HepG2 (cell line): ENCODE data around the gene HADHA. TPM values are rescaled to one million over a fixed set of nuclear protein-coding genes. Genes with fewer than 3 reads are reported as not detected.

Experiments
- ARID5B ChIP-seq: IDR thresholded peaks from 2 replicates; pipeline ENCODE4 v1.4.0; 2020; ENCODE audit warnings: mild to moderate bottlenecking, missing genetic modification reagents
- ATF7-NPFF ChIP-seq: sonication (generic); formaldehyde crosslinking; IDR thresholded peaks from 2 replicates; pipeline ENCODE4 v1.8.1; 2023; ENCODE audit warnings: mild to moderate bottlenecking, low read depth, missing genetic modification reagents, moderate library complexity
- CBX5 ChIP-seq: sonication (generic); formaldehyde crosslinking; IDR thresholded peaks from 2 replicates; pipeline ENCODE4 v1.4.0; 2020; ENCODE audit warnings: missing genetic modification reagents, borderline replicate concordance
- CCDC6 ChIP-seq: sonication (generic); formaldehyde crosslinking; IDR thresholded peaks from 2 replicates; pipeline ENCODE4 v1.8.1; 2022; ENCODE audit warnings: mild to moderate bottlenecking, missing genetic modification reagents, moderate library complexity
- GTF3A ChIP-seq: sonication (generic); formaldehyde crosslinking; conservative IDR thresholded peaks from 2 replicates; pipeline ENCODE4 v1.4.0; 2020; ENCODE audit warnings: mild to moderate bottlenecking, missing genetic modification reagents
- HNF4A ChIP-seq: sonication (generic); formaldehyde crosslinking; IDR thresholded peaks from 2 replicates; pipeline ENCODE4 v1.4.0; 2020; ENCODE audit warnings: missing genetic modification reagents
- NAIF1 ChIP-seq: sonication (generic); formaldehyde crosslinking; IDR thresholded peaks from 2 replicates; pipeline ENCODE4 v1.5.0; 2020; ENCODE audit warnings: mild to moderate bottlenecking, missing genetic modification reagents, borderline replicate concordance
- ZBED4 ChIP-seq: sonication (generic); formaldehyde crosslinking; IDR thresholded peaks from 2 replicates; pipeline ENCODE4 v1.4.0; 2020; ENCODE audit warnings: missing genetic modification reagents, borderline replicate concordance
- ZBTB26 ChIP-seq: IDR thresholded peaks from 2 replicates; pipeline ENCODE4 v1.6.1; 2016; ENCODE audit warnings: missing compliant biosample characterization, missing genetic modification reagents, borderline replicate concordance
- ZNF281 ChIP-seq: sonication (generic); formaldehyde crosslinking; IDR thresholded peaks from 2 replicates; pipeline ENCODE4 v1.4.0; 2020; ENCODE audit warnings: missing genetic modification reagents, borderline replicate concordance
- ZNF652 ChIP-seq: IDR thresholded peaks from 2 replicates; pipeline ENCODE4 v1.6.1; 2016; ENCODE audit warnings: low read depth, borderline replicate concordance
- ZNF704 ChIP-seq: sonication (generic); formaldehyde crosslinking; IDR thresholded peaks from 2 replicates; pipeline ENCODE4 v1.8.1; 2023; ENCODE audit warnings: mild to moderate bottlenecking, inconsistent platforms, moderate library complexity, missing genetic modification reagents, borderline replicate concordance
- polyA plus RNA-seq, 8 experiments: library from polyadenylated mRNA; depleted of rRNA in 3 of 8; stranded (reverse) in 7 of 8; unstranded in 1 of 8; fragments of >200 nt; fragmentation: Illumina TruSeq in 4 of 8; extraction: Trizol in 4 of 8; gene quantifications; 2 replicates each; pipeline versions ENCODE4 v1.2.1 to v1.2.3, GENCODE V29; 2011 to 2016; ENCODE audit warnings: low read depth in 4 of 8, missing spikeins in 1 of 8, mixed read lengths in 1 of 8; ENCODE audit not compliant: insufficient read depth in 1 of 8
- total RNA-seq, 5 experiments: library from RNA; depleted of rRNA; stranded (reverse); fragments of >200 nt; fragmentation: Illumina TruSeq; extraction: Trizol; gene quantifications; 2 replicates each; pipeline ENCODE4 v1.2.3, GENCODE V29; 2016; ENCODE audit warnings: low read depth in 1 of 5

Gene HADHA
- total and polyA plus RNA-seq, 2 of the 13 experiments (the other 11 are each of a cell fraction or from before 2014, with no cell fraction given) = 102 to 270 TPM

GRCh38 chr2:26244309-26245230 lies at the start of gene HADHA, which contains the start of gene HADHB (continued):
- TF ChIP-seq ZBED4 (CRISPR knock-in tag) (peak; percentile 63; the same call in 1 of the 2 replicates), ARID5B (CRISPR knock-in tag) (peak; percentile 83), ZNF281 (peak; percentile 90; the same call in 1 of the 2 replicates), GTF3A (CRISPR knock-in tag) (no peak), ZBTB26 (peak; percentile 81), ZNF652 (CRISPR knock-in tag) (peak; percentile 69), CCDC6 (peak; percentile 24; the same call in 1 of the 2 replicates), HNF4A (CRISPR knock-in tag) (peak; percentile 98), CBX5 (CRISPR knock-in tag) (0 out of 2 replicates have a peak, but pooled peaks have one; percentile 77), NAIF1 (CRISPR knock-in tag) (peak; percentile 78; the same call in 1 of the 2 replicates), ATF7-NPFF (peak; percentile 91), ZNF704 (peak; percentile 37; the same call in 1 of the 2 replicates)
